Tongue (tissue), 2 donors: ENCODE measurements around the gene CCDC148. TPM values are rescaled to one million over a fixed set of nuclear protein-coding genes. Genes with fewer than 3 reads are reported as not detected.
"Not testable (repeated sequence)": the region's sequence is repeated elsewhere in the genome, so short reads cannot be mapped to it uniquely, and the experiment has no call there.

Experiments used
- DNase-seq: peaks from one replicate; pipeline ENCODE4 v3.0.0-alpha.2; 2015
- total RNA-seq: library from RNA; depleted of rRNA; stranded (reverse); fragments of >200 nt; gene quantifications from one replicate; pipeline ENCODE4 v1.2.3, GENCODE V29; 2014

Gene CCDC148
- total RNA-seq, 1 donor from 2014 or later: 2.1 TPM

- no peak for DNase-seq
Observed at GRCh38 chr2:158482594-158482993, 26.0 kb upstream of the CCDC148 start.

- DNase-seq: no peak
Observed at GRCh38 chr2:158481116-158481515, 24.6 kb upstream of the CCDC148 start.

- DNase-seq: no peak
Observed at GRCh38 chr2:158478816-158479215, 22.3 kb upstream of the CCDC148 start.

- no peak for DNase-seq
Observed at GRCh38 chr2:158478237-158478636, 21.7 kb upstream of the CCDC148 start.

DNA sequence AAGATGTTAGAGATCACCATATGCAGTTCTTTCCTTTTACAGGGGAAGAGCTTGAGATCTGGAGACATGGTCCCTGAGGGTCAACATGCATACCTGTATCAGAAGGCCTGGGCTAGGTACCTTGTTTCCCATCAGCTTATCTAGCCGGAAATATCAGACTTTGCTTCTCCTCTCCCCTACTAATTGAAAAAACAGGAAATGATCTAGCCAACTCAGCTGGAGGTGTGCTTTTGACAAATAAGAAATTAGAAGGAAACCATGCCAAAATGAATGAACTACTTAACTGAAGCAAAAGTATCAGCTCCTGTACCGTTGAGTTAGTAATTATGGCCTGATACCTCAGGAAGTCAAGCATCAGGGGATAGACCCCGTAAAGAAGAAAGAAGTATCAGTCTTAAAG lies 20.6 kb upstream of the CCDC148 start:
- DNase-seq: no peak

DNA sequence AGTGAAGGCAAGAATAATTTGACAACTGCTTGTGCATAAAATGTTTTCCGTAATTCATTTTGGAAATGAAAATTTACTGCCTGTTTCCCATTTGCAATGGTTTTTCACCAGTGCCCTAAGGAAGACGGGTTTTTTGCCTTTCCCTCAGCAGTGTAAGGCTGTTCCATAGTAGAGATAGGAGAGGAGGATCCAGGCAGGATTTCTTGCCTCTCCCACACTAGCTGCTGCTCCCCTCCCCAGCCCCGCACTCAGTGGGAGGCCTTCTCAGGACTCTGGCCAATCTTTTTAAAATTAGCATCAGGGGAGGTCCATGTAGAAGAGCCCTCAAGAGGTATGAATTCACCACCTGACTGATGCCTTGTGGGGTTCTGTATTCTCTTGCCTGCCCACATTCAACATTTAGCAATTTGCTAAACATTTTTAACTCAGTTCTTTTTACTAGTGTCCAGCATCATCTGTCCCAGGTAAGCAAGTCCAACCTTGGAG lies 18.0 kb upstream of the CCDC148 start:
- not testable (repeated sequence) for DNase-seq

DNA sequence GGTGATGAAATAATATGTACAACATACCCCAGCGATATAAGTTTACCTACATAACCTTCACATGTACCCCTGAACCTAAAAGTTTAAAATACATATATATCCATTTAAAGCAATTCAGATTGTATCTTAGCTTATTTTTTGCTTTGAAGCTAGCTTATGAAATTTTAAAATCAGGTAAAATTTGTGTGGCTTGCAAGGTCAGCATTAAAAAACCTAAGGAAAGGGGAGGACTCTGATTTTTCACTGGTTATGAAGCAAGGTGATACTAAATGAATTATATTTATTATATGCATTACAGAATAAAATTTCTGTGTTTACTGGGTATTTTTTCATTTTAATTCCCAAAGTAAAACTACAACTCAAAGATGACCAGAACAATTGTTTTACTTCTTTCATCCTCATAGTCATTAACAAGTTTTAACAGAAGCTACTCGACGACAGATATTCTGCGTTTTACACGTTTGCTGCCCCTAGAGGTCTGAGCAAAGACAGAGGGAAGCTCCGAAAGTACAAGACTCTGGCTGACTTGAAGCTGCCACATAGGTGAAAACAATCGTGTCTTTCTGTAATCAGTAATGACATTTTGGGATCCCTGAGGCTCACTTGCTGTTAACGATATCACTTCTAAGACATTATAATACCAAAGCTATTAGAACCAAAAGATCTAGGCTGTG lies 17.3 kb upstream of the CCDC148 start:
- no peak for DNase-seq

GRCh38 chr2:158473300-158473699 lies 16.7 kb upstream of the CCDC148 start:
- DNase-seq: not testable (repeated sequence)

- DNase-seq: not testable (repeated sequence)
Observed at GRCh38 chr2:158472829-158473228, 16.3 kb upstream of the CCDC148 start.

DNA sequence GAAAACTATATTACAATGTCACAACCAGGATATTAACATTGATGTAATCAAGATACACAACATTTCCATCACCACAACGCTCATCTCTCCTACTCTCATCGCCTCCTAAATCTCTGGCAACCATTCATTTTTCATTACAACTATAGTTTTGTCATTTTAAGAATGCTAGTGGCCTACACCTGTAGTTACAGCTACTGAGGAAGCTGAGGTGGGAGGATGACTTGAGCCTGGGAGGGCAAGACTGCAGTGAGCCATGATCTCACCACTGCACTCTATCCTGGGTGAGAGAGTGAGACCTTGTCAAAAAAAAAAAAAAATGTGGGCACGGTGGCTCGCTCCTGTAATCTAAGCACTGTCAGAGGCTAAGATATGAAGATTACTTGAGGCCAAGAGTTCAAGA lies 10.7 kb upstream of the CCDC148 start:
- no peak for DNase-seq

DNA sequence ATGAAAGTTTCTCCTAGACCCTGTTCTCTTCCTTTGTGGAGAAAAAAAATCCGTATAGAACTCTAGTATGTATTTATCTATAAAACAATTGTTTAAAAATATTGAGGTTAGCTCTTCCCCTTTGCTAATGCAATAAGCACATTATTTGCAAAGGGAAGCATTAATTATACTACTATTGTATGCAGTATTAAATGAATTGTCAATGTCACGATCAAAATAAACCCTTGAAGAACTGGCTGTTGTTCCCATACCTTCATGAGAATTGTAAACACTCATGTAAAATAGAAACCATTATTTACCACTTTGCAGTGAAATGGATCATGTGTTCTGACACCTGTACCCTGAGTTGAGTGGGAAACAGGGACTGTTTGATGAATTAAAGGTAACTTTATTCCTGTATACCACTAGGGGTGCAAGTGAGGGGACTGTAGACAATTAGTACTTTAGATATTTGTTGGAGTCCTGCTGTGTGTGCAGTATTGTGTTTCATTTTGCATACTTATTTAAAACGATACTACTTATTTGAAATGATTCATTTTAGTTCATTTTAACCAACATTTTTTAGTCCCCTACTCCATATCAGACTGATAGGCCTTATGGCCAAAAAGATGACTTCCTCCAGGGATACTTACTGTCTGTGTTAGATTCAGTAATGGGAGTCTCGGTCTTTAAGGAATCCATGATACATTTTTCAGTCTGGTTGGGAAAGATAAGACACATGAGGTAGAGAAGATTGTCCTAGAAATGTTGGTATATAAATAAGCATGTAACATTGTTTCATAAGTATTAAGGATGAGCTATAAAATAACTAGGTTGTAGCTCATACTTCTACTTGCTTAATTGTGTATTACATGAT lies 8.1 kb upstream of the CCDC148 start:
- DNase-seq: no peak

DNA sequence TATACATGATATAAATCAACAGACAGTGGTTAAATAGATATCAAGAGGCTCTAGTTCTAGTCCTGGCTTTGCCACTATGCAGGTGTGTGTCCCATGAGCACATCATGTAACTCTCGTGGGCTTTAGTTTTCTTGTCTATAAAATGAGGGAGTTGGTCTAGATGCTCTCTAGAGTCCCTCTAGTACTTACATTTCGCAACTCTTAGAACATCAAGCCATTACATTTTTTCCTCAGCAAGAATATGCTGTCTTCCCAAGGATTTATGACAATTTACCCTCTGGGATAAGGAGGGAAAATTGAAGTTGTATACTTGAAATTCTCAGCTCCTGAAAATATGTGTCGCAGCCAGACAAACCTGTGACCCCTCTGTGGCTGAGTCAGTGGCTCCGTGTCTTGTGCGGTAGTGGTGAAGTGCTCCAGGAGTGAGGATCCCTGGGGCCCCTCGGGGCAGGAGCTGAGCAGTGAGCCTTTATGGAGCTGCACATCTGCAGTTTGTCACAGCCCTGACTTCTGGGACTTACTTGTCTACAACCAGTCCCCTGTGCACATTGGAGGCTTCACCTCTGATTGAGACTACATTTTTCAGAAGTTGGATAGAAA lies 7.0 kb upstream of the CCDC148 start:
- DNase-seq: no peak

GRCh38 chr2:158460632-158461297 lies 4.2 kb upstream of the CCDC148 start:
- DNase-seq: peak; percentile 29

DNA sequence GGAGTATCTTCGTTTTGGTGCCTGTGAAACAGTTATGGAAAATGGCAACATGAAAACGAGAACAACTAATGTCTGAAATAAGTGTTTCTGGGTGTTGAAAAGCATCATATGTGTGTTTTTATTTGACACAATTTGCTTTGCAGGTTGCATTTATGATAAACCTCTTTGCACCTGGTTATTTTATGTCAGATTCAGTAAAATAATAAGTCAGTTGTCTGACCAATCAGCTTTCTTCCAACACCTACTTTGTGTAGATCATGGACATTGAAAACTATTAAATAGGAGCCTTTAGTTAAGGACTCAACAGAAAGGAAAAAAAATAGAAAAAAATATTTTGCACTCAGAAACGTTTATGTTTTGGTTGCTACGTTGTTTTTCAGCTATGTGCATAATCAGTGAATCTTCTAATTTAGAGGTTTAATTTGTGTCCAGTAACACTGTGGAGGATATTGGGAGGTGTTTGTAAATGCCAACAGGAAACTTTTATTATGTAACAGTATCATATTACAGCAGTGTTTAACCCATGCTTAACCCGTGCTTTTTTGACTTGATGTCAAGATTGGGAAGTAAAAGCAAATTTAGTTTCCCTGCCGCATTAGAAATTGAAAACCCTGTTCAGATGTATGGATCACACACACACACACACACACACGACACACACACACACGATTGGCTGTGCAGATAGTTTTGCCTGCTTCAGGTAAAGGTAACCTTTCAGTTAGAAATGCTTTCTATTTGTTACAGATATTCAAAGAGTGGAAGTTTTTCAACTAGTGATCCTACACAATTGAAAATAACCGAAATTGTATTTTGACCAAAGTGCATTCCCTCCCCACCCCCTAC lies 2.8 kb upstream of the CCDC148 start:
- DNase-seq: peak; percentile 13

DNA sequence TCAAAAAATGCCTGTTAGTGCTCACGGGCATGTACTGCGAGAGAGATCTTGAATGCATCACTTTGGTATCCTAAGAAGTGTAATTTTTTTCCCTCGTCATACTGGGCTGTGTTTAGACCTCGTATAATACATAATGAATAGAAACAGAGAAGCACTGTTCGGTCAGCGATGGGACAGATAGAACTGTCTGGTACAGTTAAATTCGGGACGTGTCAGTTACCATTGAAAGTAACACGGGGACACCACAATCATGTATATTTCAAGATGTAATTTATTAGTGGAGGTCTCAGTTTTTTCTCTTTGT lies 2.0 kb upstream of the CCDC148 start:
- peak; percentile 28 for DNase-seq

DNA sequence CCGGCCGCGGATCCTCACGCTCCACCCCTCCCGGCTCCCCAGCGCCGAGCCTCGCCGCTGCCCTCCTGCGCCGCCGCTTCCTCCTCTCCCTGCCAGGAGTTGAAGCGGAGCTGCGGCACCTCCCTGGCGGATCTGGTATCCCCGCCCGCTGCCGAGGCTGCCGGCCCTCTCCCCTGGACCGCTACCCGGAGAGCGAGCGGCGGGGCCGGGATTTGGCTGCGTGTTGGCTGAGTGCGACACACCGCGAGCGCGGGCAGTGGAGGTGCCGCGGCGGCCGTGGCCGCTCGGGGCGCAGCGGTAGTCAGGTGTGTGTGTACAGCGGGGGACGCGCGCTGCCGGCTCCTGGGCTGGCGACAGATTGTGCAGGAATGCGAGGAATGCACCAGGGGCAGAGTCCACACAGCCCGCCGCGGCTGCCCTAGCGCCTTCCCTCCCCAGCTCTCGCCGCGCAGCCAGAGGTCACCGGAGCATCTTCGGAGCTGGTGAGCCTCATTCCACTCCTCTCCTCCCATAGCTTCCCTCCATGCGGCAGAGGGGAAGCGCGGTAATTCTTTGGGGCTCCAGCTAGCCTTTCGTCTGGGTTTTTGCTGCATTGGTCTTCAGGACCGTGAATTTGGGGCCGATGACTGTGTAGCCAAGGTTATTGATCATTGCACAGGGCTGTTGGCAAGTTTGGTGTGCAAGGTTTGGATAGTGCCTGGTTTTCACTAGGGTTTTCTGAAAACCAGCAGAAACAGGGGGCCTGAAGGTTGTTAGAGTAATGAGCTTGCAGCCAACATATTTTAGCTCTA lies 1.5 kb upstream of the CCDC148 start:
- DNase-seq: peak; percentile 77

- peak; percentile 84 for DNase-seq
Observed at GRCh38 chr2:158457092-158457825, 706 bp upstream of the CCDC148 start.

DNA sequence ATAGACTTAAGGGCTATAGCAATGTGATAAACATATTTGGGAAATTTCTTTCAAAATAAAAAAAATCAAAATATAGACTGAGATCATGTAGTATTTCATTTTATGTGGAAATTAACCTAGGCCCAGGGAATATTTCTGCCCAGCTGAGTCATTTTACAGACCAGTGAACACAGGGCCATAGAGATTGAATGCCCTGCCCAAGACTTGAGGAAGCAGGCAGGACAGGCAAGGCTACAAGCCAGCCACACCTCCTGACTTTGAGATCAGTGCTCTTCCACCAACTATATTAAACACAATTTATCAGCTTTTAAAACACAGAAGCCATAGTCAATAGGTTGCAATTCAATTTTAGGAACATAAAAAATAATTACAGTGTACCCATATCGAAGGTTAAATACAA lies 12.9 kb downstream of the CCDC148 start:
- DNase-seq: no peak

DNA sequence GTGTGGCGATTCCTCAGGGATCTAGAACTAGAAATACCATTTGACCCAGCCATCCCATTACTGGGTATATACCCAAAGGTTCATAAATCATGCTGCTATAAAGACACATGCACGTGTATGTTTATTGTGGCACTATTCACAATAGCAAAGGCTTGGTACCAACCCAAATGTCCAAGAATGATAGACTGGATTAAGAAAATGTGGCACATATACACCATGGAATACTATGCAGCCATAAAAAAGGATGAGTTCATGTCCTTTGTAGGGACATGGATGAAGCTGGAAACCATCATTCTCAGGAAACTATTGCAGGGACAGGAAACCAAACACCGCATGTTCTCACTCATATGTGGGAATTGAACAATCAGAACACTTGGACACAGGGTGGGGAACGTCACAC lies 17.5 kb downstream of the CCDC148 start:
- DNase-seq: not testable (repeated sequence)

DNA sequence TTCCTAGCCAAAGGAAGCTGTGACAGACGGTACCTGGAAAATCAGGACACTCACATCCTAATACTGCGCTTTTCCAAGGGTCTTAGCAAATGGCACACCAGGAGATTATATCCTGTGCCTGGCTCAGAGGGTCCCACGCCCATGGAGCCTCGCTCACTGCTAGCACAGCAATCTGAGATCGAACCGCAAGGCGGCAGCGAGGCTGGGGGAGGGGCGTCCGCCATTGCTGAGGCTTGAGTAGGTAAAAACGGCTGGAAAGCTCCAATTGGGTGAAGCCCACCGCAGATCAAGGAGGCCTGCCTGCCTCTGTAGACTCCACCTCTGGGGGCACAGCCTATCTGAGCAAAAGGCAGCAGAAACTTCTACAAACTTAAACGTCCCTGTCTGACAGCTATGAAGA lies 22.8 kb downstream of the CCDC148 start:
- not testable (repeated sequence) for DNase-seq
